K562 (cell line): Measurements from ENCODE around the gene CYP11A1. TPM values are rescaled to one million over a fixed set of nuclear protein-coding genes. Genes with fewer than 3 reads are reported as not detected.

Experiments
- CBFB ChIP-seq: sonication (generic); formaldehyde crosslinking; IDR thresholded peaks from 2 replicates; pipeline ENCODE4 v1.4.0; 2020; ENCODE audit warnings: mild to moderate bottlenecking, missing genetic modification reagents
- COPS2 ChIP-seq: fragments of 450-650 bp; conservative IDR thresholded peaks from 2 replicates; pipeline ENCODE4 v1.6.1; 2016; ENCODE audit warnings: mild to moderate bottlenecking, moderate library complexity
- LCOR ChIP-seq: sonication (generic); formaldehyde crosslinking; IDR thresholded peaks from 2 replicates; pipeline ENCODE4 v1.8.0; 2022; ENCODE audit warnings: mild to moderate bottlenecking, missing genetic modification reagents
- MXD1 ChIP-seq: fragments of 250-450 bp; sonication (Bioruptor Pico); IDR thresholded peaks from 2 replicates; pipeline ENCODE4 v1.8.0; 2021; ENCODE audit warnings: borderline replicate concordance, mild to moderate bottlenecking, moderate library complexity; ENCODE audit not compliant: poor library complexity, severe bottlenecking
- NCOR1 ChIP-seq: fragments of 450-650 bp; IDR thresholded peaks from 2 replicates; pipeline ENCODE4 v1.6.1; 2016; ENCODE audit warnings: mild to moderate bottlenecking, moderate library complexity
- SMAD4 ChIP-seq: fragments of 250-450 bp; sonication (Bioruptor Pico); conservative IDR thresholded peaks from 2 replicates; pipeline ENCODE4 v1.8.0; 2021; ENCODE audit warnings: inconsistent platforms, mild to moderate bottlenecking, moderate library complexity
- ZKSCAN3 ChIP-seq: fragments of 250-450 bp; sonication (Bioruptor Pico); IDR thresholded peaks from 2 replicates; pipeline ENCODE4 v1.4.0; 2020
- ZNF23 ChIP-seq: fragments of 250-450 bp; sonication (Bioruptor Pico); IDR thresholded peaks from 2 replicates; pipeline ENCODE4 v1.4.0; 2020; ENCODE audit warnings: mild to moderate bottlenecking
- ZNF431 ChIP-seq: sonication (generic); formaldehyde crosslinking; IDR thresholded peaks from 2 replicates; pipeline ENCODE4 v1.8.0; 2022; ENCODE audit warnings: mild to moderate bottlenecking, missing genetic modification reagents
- polyA plus RNA-seq, 8 experiments: library from polyadenylated mRNA; depleted of rRNA in 4 of 8; stranded (reverse) in 5 of 8; unstranded in 3 of 8; fragments of >200 nt; fragmentation: Nextera tagmentation in 2 of 8; fragmentation: Illumina TruSeq in 1 of 8; extraction: Ambion mirVana in 2 of 8; extraction: Trizol in 1 of 8; gene quantifications; 2 replicates each; pipeline versions ENCODE4 v1.2.1 to v1.2.3, GENCODE V29; 2011 to 2014; ENCODE audit warnings: inconsistent platforms in 1 of 8, missing spikeins in 1 of 8
- total RNA-seq, 7 experiments: library from RNA; depleted of rRNA in 6 of 7; stranded (reverse); fragments of >200 nt in 6 of 7; fragmentation: Illumina TruSeq in 2 of 7; extraction: Trizol in 2 of 7; gene quantifications; 2 replicates each; pipeline versions ENCODE4 v1.2.1 to v1.2.3, GENCODE V29; 2011 to 2021; ENCODE audit warnings: low replicate concordance in 1 of 7
- TF ChIP-seq, protein P1 (sequence below): IDR thresholded peaks from 2 replicates; pipeline ENCODE4 v1.6.1; 2014; ENCODE audit warnings: antibody characterized with exemption
- TF ChIP-seq, protein P2 (sequence below): fragments of 250-450 bp; sonication (Bioruptor Pico); IDR thresholded peaks from 2 replicates; pipeline ENCODE4 v1.5.0; 2022; ENCODE audit warnings: mild to moderate bottlenecking
- TF ChIP-seq, protein P3 (sequence below): sonication (generic); formaldehyde crosslinking; IDR thresholded peaks from 2 replicates; pipeline ENCODE4 v1.8.0; 2022; ENCODE audit warnings: mild to moderate bottlenecking, missing genetic modification reagents
- TF ChIP-seq, protein P4 (sequence below), 2 experiments: fragments of 450-650 bp; IDR thresholded peaks; 2 replicates each; pipeline ENCODE4 v1.6.1; 2018; ENCODE audit warnings: mild to moderate bottlenecking in 2 of 2, low read depth in 1 of 2; ENCODE audit not compliant: partially characterized antibody in 2 of 2
- TF ChIP-seq, protein P5 (sequence below): fragments of 250-450 bp; sonication (Bioruptor Pico); IDR thresholded peaks from 2 replicates; pipeline ENCODE4 v1.8.0; 2022; ENCODE audit warnings: moderate library complexity, mild to moderate bottlenecking, inconsistent platforms

Gene CYP11A1
- total and polyA plus RNA-seq, 9 of the 15 experiments (the other 6 are each of a cell fraction or from before 2014, with no cell fraction given) = 0.06 to 0.24 (median 0.10) TPM; not detected in 4

GRCh38 chr15:74373731-74374647 lies 6.5 kb upstream of the CYP11A1 start (continued):
- TF ChIP-seq, protein P1, sequence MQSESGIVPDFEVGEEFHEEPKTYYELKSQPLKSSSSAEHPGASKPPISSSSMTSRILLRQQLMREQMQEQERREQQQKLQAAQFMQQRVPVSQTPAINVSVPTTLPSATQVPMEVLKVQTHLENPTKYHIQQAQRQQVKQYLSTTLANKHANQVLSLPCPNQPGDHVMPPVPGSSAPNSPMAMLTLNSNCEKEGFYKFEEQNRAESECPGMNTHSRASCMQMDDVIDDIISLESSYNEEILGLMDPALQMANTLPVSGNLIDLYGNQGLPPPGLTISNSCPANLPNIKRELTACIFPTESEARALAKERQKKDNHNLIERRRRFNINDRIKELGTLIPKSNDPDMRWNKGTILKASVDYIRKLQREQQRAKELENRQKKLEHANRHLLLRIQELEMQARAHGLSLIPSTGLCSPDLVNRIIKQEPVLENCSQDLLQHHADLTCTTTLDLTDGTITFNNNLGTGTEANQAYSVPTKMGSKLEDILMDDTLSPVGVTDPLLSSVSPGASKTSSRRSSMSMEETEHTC = no peak
- peak; percentile 61; the same call in 1 of the 2 replicates for TF ChIP-seq LCOR
- TF ChIP-seq MXD1 (CRISPR knock-in tag) = no peak
- no peak for TF ChIP-seq COPS2
- no peak for TF ChIP-seq ZKSCAN3
- TF ChIP-seq SMAD4 (CRISPR knock-in tag) = peak; percentile 59; the same call in 1 of the 2 replicates
- TF ChIP-seq, protein P2, sequence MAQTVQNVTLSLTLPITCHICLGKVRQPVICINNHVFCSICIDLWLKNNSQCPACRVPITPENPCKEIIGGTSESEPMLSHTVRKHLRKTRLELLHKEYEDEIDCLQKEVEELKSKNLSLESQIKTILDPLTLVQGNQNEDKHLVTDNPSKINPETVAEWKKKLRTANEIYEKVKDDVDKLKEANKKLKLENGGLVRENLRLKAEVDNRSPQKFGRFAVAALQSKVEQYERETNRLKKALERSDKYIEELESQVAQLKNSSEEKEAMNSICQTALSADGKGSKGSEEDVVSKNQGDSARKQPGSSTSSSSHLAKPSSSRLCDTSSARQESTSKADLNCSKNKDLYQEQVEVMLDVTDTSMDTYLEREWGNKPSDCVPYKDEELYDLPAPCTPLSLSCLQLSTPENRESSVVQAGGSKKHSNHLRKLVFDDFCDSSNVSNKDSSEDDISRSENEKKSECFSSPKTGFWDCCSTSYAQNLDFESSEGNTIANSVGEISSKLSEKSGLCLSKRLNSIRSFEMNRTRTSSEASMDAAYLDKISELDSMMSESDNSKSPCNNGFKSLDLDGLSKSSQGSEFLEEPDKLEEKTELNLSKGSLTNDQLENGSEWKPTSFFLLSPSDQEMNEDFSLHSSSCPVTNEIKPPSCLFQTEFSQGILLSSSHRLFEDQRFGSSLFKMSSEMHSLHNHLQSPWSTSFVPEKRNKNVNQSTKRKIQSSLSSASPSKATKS = no peak
- TF ChIP-seq, protein P3, sequence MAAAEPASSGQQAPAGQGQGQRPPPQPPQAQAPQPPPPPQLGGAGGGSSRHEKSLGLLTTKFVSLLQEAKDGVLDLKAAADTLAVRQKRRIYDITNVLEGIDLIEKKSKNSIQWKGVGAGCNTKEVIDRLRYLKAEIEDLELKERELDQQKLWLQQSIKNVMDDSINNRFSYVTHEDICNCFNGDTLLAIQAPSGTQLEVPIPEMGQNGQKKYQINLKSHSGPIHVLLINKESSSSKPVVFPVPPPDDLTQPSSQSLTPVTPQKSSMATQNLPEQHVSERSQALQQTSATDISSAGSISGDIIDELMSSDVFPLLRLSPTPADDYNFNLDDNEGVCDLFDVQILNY = peak; percentile 21; the same call in 1 of the 2 replicates
- no peak for TF ChIP-seq NCOR1
- 0 out of 2 replicates have a peak, but pooled peaks have one; percentile 52 for TF ChIP-seq ZNF431 (CRISPR knock-in tag)
- TF ChIP-seq, protein P4, sequence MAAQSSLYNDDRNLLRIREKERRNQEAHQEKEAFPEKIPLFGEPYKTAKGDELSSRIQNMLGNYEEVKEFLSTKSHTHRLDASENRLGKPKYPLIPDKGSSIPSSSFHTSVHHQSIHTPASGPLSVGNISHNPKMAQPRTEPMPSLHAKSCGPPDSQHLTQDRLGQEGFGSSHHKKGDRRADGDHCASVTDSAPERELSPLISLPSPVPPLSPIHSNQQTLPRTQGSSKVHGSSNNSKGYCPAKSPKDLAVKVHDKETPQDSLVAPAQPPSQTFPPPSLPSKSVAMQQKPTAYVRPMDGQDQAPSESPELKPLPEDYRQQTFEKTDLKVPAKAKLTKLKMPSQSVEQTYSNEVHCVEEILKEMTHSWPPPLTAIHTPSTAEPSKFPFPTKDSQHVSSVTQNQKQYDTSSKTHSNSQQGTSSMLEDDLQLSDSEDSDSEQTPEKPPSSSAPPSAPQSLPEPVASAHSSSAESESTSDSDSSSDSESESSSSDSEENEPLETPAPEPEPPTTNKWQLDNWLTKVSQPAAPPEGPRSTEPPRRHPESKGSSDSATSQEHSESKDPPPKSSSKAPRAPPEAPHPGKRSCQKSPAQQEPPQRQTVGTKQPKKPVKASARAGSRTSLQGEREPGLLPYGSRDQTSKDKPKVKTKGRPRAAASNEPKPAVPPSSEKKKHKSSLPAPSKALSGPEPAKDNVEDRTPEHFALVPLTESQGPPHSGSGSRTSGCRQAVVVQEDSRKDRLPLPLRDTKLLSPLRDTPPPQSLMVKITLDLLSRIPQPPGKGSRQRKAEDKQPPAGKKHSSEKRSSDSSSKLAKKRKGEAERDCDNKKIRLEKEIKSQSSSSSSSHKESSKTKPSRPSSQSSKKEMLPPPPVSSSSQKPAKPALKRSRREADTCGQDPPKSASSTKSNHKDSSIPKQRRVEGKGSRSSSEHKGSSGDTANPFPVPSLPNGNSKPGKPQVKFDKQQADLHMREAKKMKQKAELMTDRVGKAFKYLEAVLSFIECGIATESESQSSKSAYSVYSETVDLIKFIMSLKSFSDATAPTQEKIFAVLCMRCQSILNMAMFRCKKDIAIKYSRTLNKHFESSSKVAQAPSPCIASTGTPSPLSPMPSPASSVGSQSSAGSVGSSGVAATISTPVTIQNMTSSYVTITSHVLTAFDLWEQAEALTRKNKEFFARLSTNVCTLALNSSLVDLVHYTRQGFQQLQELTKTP (IDR thresholded peaks at IDR 0.05; ENCODE audit: low read depth in 1 of 2, partially characterized antibody in 2 of 2) = no peak
- TF ChIP-seq CBFB = no peak; the same call in 1 of the 2 replicates
- TF ChIP-seq, protein P5, sequence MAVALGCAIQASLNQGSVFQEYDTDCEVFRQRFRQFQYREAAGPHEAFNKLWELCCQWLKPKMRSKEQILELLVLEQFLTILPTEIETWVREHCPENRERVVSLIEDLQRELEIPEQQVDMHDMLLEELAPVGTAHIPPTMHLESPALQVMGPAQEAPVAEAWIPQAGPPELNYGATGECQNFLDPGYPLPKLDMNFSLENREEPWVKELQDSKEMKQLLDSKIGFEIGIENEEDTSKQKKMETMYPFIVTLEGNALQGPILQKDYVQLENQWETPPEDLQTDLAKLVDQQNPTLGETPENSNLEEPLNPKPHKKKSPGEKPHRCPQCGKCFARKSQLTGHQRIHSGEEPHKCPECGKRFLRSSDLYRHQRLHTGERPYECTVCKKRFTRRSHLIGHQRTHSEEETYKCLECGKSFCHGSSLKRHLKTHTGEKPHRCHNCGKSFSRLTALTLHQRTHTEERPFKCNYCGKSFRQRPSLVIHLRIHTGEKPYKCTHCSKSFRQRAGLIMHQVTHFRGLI (CRISPR knock-in tag) = no peak
- TF ChIP-seq ZNF23 = no peak
